GM13976 (cell line): ENCODE measurements around the gene STT3A.

Experiments
- DNase-seq: peaks from one replicate; pipeline ENCODE4 v3.0.0; 2012; ENCODE audit warnings: low spot score
- CTCF ChIP-seq: IDR thresholded peaks from 2 replicates; pipeline ENCODE4 v1.5.1; 2012; ENCODE audit warnings: borderline replicate concordance, mild to moderate bottlenecking; ENCODE audit not compliant: insufficient read depth; ENCODE audit errors: extremely low read depth, missing control alignments, control extremely low read depth
- in situ Hi-C: fragments of 300-500 bp; cut with MboI; formaldehyde crosslinking; loops from one replicate; pipeline ENCODE4 v1.12.0; 2022; ENCODE audit warnings: low sequenced_read_pairs, mixed read lengths, inconsistent platforms; ENCODE audit not compliant: unreplicated experiment

Gene STT3A

GRCh38 chr11:125585487-125585886 is 7.2 kb upstream of the STT3A start:
- no peak for DNase-seq
- in situ Hi-C loops = no loop called here
- TF ChIP-seq CTCF = no peak

GRCh38 chr11:125586623-125587022 is 6.0 kb upstream of the STT3A start:
- no peak for DNase-seq
- in situ Hi-C loops = no loop called here
- TF ChIP-seq CTCF = no peak

GRCh38 chr11:125587480-125587879 is 5.2 kb upstream of the STT3A start:
- in situ Hi-C loops = no loop called here
- DNase-seq = no peak
- TF ChIP-seq CTCF = no peak

GRCh38 chr11:125588505-125588904 is 4.1 kb upstream of the STT3A start:
- in situ Hi-C loops = no loop called here
- no peak for TF ChIP-seq CTCF
- DNase-seq = no peak

GRCh38 chr11:125591649-125592304 is 875 bp upstream of the STT3A start:
- peak; percentile 43 for DNase-seq
- TF ChIP-seq CTCF = no peak

GRCh38 chr11:125593114-125593820 is 615 bp downstream of the STT3A start:
- in situ Hi-C loops = no loop called here
- DNase-seq = no peak
- TF ChIP-seq CTCF = no peak

More at GRCh38 chr11:125591649-125592304, 875 bp upstream of the STT3A start:
- in situ Hi-C loops = no loop called here
